Measurements from ENCODE around the gene PIGM. TPM values are rescaled to one million over a fixed set of nuclear protein-coding genes. Genes with fewer than 3 reads are reported as not detected.

The PIGM gene
- polyA plus RNA-seq, 4 donors = 10.8 to 14.9 (median 11.6) TPM

DNA sequence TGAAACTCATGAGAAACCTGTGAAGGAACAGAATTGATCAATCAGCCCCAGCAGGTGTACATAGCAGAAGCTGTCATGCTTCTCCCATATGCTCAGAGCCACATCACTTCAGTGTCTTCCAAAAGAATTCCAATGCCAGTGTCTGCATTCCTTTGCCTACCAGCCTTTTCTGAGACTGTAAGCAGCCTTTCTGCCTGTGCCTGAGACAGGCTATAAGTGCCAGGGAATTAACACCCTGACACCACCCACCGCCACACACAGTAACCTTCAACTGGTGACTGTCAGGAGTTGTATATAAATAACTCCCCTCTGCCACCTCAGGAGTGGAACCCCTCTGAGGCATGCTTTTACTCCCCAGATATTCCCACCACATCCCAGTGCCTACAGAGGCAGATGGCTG is 39.6 kb downstream of the PIGM start:
- DNase-seq (ENCODE audit: low read depth in 4 of 4, low spot score in 2 of 4) = no peak

GRCh38 chr1:159991513-159991912 is 40.3 kb downstream of the PIGM start:
- DNase-seq (ENCODE audit: low read depth in 4 of 4, low spot score in 2 of 4) = no peak

- no peak for DNase-seq (ENCODE audit: low read depth in 4 of 4, low spot score in 2 of 4)
These were observed 41.8 kb downstream of the PIGM start for GRCh38 chr1:159990005-159990404.

DNA sequence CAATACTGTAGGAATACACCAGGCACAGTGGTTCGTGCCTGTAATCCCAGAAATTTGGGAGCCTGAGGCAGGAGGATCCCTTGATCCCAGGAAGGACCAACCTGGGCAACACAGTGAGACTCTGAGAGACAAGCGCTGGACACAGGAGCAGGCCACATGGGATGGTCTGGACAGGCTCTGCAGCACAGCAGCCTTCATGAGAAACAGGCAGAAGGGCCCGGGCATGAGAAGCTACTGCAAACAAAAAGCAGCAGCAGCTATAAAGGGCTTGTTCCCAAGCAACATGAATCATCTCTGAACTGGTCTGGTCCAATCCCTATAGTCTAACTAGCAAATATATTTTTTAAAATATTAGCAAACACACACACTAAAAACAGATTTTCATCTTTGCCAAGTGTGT is 42.2 kb downstream of the PIGM start:
- no peak for DNase-seq (ENCODE audit: low read depth in 4 of 4, low spot score in 2 of 4)

DNA sequence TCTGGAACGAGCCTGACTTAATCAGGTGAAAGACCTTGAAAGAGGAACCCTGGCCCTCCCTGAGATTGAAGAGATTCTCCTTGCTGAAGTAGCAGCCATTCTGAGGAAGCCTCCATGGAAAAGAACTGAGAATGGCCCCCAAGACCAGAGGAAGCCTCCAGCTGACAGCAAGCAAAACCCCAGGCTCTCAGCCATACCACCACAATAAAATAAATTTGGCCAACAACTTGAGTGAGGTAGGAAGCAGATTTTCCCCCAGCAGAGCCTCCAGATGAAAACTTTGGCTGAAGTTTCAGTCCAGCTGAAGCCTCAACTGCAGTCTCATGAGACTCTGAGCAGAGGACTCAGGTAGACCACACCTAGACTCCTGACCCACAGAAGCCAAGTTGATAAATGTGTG is 43.8 kb downstream of the PIGM start:
- no peak for DNase-seq (ENCODE audit: low read depth in 4 of 4, low spot score in 2 of 4)

DNA sequence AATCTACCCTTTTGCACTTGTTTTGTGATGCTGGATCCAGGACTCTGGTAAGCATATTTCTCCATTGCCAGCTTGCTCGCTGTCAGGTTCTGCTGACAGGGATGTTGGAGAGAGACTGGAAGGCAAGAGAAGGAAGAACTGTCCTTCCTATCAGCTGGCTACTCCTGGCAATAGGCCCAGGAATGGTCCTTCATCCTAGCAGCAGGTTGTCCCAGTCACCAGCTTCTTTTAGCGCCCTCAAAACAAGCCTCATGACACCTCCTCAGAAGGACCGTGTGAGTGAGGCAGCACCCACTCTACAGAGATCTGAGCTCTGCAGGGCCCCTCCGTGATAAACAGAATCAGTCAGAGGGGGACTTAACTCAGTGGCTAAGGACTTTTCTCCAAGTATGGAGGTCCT is 44.6 kb downstream of the PIGM start:
- DNase-seq (ENCODE audit: low read depth in 4 of 4, low spot score in 2 of 4) = no peak

- no peak for DNase-seq (ENCODE audit: low read depth in 4 of 4, low spot score in 2 of 4)
These were observed 45.3 kb downstream of the PIGM start for GRCh38 chr1:159986531-159986930.

- DNase-seq (ENCODE audit: low read depth in 4 of 4, low spot score in 2 of 4) = no peak
These were observed 45.7 kb downstream of the PIGM start for GRCh38 chr1:159986093-159986492.

- no peak for DNase-seq (ENCODE audit: low read depth in 4 of 4, low spot score in 2 of 4)
These were observed 46.3 kb downstream of the PIGM start for GRCh38 chr1:159985473-159985872.

DNA sequence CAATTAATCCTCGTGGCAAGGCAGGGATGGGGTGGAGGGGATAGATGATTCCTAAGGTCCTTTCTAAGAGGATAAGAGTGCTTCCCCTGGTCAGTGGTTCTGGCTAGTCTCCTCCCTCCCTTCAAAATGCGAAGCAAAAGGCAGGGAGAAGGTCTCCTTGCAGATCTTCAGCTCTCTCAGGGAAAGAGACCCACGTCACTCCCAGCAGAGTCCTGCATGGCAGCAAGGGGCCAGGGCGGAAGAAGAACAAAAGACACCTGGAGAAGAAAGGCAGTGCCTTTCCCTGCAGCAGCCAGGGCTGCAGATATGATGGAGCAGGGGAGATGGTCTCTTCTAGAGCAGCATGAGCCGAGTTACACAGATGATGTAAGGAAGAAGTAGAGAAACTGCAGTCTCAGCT is 48.1 kb downstream of the PIGM start:
- no peak for DNase-seq (ENCODE audit: low read depth in 4 of 4, low spot score in 2 of 4)

DNA sequence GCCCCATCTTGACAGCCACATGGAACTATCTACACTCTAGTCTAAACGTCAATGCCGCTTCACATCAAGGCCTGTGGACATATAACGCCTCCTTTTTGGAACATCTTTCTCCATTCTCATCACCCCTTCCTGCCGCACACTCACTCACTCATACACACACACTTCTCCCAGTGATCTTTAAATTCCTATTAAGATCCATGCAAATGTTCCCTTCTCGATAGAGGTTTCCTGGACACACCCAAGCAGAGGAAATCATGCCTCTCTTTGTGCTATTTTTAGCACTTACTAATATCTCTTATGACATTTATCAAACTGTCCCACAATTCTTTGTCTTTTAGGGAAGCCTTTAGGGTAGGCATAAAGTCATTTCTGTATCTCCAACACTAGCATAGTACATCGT is 49.5 kb downstream of the PIGM start:
- DNase-seq (ENCODE audit: low read depth in 4 of 4, low spot score in 2 of 4) = no peak

- no peak for DNase-seq (ENCODE audit: low read depth in 4 of 4, low spot score in 2 of 4)
These were observed 50.3 kb downstream of the PIGM start for GRCh38 chr1:159981351-159982055.

DNA sequence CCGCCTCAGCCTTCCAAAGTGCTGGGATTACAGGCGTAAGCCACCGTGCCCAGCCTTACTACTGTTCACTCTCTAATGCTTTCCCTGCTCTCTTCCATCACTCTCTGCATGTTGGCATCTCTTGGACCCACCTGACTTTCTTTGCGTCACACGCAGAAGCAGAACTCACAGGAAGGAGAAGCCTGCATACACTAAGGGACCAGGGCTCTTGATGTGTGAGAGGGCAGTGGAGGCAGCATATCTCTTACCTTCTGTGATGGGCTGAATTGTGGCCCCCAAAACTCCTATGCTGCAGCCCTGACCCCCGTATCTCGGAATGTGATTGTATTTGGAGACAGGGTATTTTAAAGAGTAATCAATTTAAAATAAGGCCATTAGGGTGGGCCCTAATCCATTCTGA is 51.0 kb downstream of the PIGM start:
- no peak for DNase-seq (ENCODE audit: low read depth in 4 of 4, low spot score in 2 of 4)

- no peak for DNase-seq (ENCODE audit: low read depth in 4 of 4, low spot score in 2 of 4)
These were observed 51.7 kb downstream of the PIGM start for GRCh38 chr1:159980076-159980475.

- no peak for DNase-seq (ENCODE audit: low read depth in 4 of 4, low spot score in 2 of 4)
These were observed 52.5 kb downstream of the PIGM start for GRCh38 chr1:159979257-159979656.

GRCh38 chr1:159978107-159978398 is 53.7 kb downstream of the PIGM start:
- DNase-seq (ENCODE audit: low read depth in 4 of 4, low spot score in 2 of 4) = no peak

DNA sequence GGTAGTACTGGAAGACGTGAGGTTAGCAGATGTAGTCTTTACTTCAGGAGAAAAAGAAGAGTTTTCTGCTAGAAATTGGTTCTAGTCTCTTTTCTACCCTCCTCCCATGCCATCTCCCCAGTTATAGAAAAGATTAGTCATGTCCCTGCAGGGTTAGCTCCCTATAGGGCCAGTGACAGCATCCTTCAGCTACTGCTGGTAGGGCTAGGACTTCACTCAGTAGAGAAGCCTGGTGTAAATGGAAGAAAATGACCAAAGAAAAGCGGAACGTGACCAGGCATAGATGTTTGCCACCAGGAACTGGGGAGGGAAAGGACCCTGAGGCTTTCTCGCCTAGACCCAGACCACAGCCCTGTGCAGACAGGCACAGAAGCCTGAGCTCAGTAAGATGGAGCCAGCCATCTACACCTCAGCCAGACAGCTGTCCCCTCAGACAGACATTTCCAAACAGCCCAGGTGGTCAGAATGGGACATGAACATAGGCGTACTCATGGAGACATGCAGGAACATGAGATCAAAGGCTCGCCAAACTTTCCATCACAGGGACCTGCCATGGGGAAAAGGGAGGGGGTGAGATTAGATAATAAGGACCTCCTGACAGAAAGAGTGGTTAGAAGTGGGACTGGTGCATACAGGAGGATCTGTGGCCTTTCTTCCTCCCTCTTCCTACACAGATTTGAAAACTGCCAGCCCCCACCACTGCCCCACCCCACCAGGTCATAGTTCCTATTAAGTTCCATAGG is 54.3 kb downstream of the PIGM start:
- no peak for DNase-seq (ENCODE audit: low read depth in 4 of 4, low spot score in 2 of 4)

Other genes with a start within 250 kb of the PIGM start
- under 1 TPM; 0.13 to 0.49 (median 0.38) TPM for gene FCRL6, start 229.6 kb downstream of the PIGM start, polyA plus RNA-seq (ENCODE audit: insufficient read length in 4 of 4)
- under 1 TPM; 0.44 to 0.59 (median 0.55) TPM for gene SLAMF8, start 205.1 kb downstream of the PIGM start, polyA plus RNA-seq (ENCODE audit: insufficient read length in 4 of 4)
- 1 to 10 TPM in 1 of 4 donors, under 1 TPM in 3; 0.39 to 1.2 (median 0.65) TPM for gene VSIG8, start 169.3 kb downstream of the PIGM start, polyA plus RNA-seq (ENCODE audit: insufficient read length in 4 of 4)
- gene CFAP45, start 131.8 kb downstream of the PIGM start, polyA plus RNA-seq (ENCODE audit: insufficient read length in 4 of 4) = 1 to 10 TPM; 3.7 to 5.2 (median 4.3) TPM
- gene TAGLN2, start 106.5 kb downstream of the PIGM start, polyA plus RNA-seq (ENCODE audit: insufficient read length in 4 of 4) = 100 to 1,000 TPM; 124 to 149 (median 130) TPM
- 10 to 100 TPM in 3 of 4 donors, 1 to 10 TPM in 1; 10.0 to 26.1 (median 18.3) TPM for gene IGSF9, start 86.4 kb downstream of the PIGM start, polyA plus RNA-seq (ENCODE audit: insufficient read length in 4 of 4)
- not detected for gene SLAMF9, start 77.8 kb downstream of the PIGM start, polyA plus RNA-seq (ENCODE audit: insufficient read length in 4 of 4)
- gene KCNJ10, start 38.2 kb upstream of the PIGM start, polyA plus RNA-seq (ENCODE audit: insufficient read length in 4 of 4) = 10 to 100 TPM; 23.4 to 30.9 (median 23.9) TPM
- under 1 TPM; 0.08 to 0.14 (median 0.12) TPM for gene KCNJ9, start 49.5 kb upstream of the PIGM start, polyA plus RNA-seq (ENCODE audit: insufficient read length in 4 of 4)
- 10 to 100 TPM; 26.9 to 43.7 (median 38.6) TPM for gene IGSF8, start 66.6 kb upstream of the PIGM start, polyA plus RNA-seq (ENCODE audit: insufficient read length in 4 of 4)
- 1 to 10 TPM; 3.9 to 5.7 (median 4.8) TPM for gene ATP1A2, start 83.8 kb upstream of the PIGM start, polyA plus RNA-seq (ENCODE audit: insufficient read length in 4 of 4)
- under 1 TPM in 3 of 4 donors, not detected in 1; 0.04 to 0.43 (median 0.26) TPM for gene ATP1A4, start 119.6 kb upstream of the PIGM start, polyA plus RNA-seq (ENCODE audit: insufficient read length in 4 of 4)
- gene CASQ1, start 158.6 kb upstream of the PIGM start, polyA plus RNA-seq (ENCODE audit: insufficient read length in 4 of 4) = under 1 TPM; 0.13 to 0.63 (median 0.33) TPM
- 100 to 1,000 TPM in 2 of 4 donors, 10 to 100 TPM in 2; 86.1 to 130 (median 108) TPM for gene PEA15, start 173.4 kb upstream of the PIGM start, polyA plus RNA-seq (ENCODE audit: insufficient read length in 4 of 4)
- 100 to 1,000 TPM; 160 to 276 (median 224) TPM for gene DCAF8, start 230.6 kb upstream of the PIGM start, polyA plus RNA-seq (ENCODE audit: insufficient read length in 4 of 4)